MM.1S (cell line): ENCODE results near the gene RELN.

Source experiments
- EZH2 ChIP-seq: fragments of 300-600 bp; sonication (generic); optimal IDR thresholded peaks from 2 replicates; pipeline ENCODE3; 2017; ENCODE audit warnings: low read depth, mild to moderate bottlenecking, antibody characterized with exemption, low read length, mixed read lengths
- TF ChIP-seq, protein P1 (sequence below): fragments of 300-600 bp; sonication (generic); IDR thresholded peaks from 2 replicates; pipeline ENCODE4 v1.5.1; 2016; ENCODE audit warnings: antibody characterized with exemption, low read length, mixed read lengths

GRCh38 chr7:104017001-104017400, 27.5 kb upstream of the RELN start:
- TF ChIP-seq, protein P1, sequence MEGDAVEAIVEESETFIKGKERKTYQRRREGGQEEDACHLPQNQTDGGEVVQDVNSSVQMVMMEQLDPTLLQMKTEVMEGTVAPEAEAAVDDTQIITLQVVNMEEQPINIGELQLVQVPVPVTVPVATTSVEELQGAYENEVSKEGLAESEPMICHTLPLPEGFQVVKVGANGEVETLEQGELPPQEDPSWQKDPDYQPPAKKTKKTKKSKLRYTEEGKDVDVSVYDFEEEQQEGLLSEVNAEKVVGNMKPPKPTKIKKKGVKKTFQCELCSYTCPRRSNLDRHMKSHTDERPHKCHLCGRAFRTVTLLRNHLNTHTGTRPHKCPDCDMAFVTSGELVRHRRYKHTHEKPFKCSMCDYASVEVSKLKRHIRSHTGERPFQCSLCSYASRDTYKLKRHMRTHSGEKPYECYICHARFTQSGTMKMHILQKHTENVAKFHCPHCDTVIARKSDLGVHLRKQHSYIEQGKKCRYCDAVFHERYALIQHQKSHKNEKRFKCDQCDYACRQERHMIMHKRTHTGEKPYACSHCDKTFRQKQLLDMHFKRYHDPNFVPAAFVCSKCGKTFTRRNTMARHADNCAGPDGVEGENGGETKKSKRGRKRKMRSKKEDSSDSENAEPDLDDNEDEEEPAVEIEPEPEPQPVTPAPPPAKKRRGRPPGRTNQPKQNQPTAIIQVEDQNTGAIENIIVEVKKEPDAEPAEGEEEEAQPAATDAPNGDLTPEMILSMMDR = no peak
- no peak for TF ChIP-seq EZH2
